HG03159 (cell line): ENCODE measurements around the gene HDDC3.
"Not testable (repeated sequence)": the region's sequence is repeated elsewhere in the genome, so short reads cannot be mapped to it uniquely, and the experiment has no call there.

ENCODE experiments used
- ATAC-seq: cut with Tn5 transposase; IDR thresholded peaks from one replicate; pipeline ENCODE4 v1.9.1; 2021; ENCODE audit warnings: mild to moderate bottlenecking, moderate library complexity; ENCODE audit not compliant: unreplicated experiment

Gene HDDC3

DNA sequence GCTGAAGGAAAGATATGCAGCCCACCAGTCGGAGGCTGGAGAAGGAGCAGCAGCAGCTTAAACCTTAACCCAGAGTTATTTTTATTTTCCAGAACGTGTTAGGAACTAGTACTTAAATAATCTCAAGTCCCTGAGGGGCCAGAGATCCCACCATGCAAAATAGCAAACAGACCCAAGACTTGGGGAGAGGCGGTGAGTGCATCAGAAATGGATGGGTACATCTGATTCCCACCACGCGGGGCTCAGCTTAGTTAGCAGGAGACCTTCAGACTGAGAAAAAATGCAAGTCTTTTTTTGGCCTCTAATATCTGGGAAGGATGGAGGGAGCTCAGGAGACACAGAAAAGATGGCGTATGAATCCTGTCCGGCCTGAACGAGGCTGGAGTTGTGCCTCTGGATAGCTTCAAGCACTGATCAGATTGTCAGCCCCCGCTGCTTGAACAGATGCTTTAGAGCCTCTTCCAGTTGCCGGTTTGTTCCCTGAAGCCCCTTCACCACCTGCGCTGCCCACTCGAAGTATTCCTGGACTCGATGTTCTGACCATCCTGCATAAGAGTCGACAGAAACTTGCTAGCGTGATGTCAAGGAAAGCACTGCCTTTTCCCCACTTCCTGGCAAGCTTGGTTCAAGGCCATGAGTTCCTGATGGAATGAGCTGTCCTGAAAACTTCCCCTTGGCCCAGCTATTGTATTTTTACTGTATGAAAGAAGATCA is 1.3 kb downstream of the HDDC3 start:
- no peak for ATAC-seq

DNA sequence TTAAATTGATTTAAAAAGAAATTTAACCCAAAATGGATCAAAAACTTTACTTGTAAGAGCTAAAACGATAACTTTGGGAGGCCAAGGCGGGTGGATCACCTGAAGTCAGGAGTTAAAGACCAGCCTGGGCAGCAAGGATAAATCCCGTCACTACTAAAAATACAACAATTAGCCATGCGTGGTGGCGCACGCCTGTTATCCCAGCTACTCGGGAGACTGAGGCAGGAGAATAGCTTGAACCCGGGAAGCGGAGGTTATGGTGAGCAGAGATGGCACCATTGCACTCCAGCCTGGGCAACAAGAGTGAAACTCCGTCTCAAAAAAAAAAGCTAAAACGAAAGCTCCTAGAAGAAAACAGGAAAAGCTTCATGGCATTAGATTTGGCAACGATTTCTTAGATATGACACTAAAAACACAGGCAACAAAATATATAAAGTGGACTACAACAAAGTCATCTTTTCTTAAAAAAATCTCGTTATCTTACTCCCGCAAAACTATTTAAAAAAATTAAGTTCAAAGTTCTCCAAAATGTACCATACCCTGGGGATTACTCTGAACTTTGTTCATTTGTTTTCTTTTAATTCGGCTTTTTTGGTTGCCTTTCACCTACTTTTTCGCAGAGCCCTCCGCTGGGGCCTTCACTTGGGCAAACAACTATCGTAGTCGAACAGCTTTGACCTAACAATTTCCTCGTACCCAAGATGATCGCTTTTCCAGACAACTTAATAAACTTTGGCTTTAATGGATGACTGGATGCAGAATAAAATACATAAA is 2.9 kb downstream of the HDDC3 start:
- peak; percentile 3 for ATAC-seq

DNA sequence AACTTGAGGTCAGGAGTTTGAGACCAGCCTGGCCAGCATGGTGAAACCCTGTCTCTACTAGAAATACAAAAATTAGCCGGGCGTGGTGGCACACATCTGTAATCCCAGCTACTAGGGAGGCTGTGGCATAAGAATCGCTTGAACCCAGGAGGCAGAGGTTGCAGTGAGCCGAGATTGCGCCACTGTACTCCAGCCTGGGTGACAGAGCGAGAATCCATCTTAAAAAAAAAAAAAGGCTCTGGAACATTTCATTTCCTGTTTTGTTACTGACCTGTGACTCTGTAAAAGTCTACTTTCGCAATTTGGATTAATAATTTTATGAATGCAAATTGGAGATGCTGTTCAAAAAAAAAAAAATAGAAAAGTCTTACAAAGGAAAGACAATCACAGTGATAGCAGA is 4.2 kb downstream of the HDDC3 start:
- not testable (repeated sequence) for ATAC-seq

DNA sequence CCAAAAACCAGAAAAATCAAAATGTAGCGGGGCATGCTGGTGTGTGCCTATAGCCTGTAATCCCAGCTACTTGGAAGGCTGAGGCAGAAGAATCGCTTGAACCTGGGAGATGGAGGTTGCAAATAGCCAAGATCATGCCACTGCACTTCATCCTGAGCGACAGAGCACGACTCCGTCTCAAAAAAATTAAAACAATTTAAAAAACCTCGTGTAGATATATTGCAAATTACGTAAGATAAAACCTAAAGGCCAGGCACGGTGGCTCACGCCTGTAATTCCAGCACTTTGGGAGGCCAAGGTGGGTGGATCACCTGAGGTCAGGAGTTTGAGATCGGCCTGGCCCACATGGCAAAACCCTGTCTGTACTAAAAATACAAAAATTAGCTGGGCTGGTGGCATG is 5.6 kb downstream of the HDDC3 start:
- ATAC-seq, result not testable (repeated sequence)

DNA sequence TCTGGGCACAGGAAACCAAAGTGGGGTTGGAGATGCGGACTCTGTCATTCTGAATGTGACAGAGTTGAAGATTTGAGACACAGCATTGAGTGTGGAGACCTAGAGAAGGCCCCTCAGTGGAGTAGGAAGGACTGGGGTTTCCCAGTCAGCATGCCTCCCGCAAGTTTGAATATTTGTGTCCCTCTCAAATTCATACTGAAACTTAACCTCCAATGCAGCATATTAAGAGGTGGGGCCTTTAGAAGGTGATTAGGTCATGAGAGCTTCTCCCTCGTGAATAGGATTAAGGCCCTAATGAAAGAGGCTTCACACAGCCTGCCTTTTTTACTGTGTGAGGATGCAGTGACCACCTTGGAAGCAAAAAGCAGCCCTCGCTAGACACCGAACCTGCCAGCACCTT is 8.0 kb downstream of the HDDC3 start:
- peak; percentile 39 for ATAC-seq

DNA sequence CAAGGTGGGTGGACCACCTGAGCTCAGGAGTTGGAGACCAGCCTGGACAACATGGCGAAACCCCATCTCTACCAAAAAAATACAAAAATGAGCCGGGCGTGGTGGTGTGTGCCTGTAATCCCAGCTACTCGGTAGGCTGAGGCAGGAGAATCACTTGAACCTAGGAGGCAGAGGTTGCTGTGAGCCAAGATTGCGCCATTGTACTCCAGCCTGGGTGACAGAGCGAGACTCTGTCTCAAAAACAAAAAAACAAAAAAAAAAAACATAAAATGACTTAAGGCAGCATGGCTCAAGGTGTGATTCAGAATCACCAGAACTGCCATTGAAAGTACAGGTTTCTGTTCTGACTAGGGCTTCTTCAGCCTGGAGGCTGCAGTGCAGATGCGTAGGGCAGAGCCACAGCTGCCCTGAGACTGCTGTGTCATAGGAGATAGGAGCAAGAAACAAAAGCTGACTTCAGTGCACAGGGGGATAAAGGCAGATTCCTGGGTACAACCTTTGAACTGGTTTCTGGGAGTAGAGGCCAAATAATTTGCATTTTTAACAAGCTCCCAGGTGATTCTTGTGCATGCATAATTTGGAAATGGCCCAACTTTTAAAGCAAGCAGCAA is 9.5 kb downstream of the HDDC3 start:
- ATAC-seq, result peak; percentile 85

DNA sequence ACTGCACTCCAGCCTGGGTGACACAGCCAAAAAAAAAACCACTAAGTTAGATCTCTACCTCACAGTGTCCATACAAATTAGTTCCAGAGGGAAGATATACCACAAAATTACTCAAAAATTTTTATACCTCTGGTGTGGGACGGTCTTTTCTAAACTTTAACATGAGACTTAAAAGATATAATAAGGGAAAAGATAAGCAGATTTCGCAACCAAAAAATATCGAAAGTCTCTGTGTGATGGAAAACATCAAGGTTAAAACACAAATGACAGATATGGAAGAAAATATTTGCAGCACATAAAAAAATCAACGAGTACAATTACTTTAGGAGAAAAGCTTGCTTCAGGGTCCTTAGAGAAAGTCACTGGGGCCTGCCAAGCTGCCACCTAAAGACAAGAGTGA is 10.5 kb downstream of the HDDC3 start:
- ATAC-seq, result no peak

DNA sequence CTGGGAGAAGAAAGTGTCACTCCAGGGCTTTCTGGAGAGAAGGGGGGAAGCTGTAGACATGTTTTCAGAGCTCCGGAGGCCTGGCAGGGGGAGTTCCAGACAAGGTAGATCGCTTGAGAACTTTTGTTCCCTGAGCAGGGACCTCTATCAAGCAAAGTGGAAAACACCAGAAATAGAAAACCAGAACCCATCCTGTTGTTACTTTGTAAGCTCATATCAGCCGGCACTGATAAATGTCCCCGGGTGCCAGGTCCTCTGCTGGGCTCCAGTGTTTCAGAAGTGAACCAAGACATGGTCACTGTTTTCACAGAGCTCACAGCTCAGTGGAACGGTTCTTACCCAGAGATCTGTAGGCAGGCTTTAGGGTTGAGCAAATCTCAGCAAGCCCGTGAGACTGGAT is 13.5 kb downstream of the HDDC3 start:
- no peak for ATAC-seq

DNA sequence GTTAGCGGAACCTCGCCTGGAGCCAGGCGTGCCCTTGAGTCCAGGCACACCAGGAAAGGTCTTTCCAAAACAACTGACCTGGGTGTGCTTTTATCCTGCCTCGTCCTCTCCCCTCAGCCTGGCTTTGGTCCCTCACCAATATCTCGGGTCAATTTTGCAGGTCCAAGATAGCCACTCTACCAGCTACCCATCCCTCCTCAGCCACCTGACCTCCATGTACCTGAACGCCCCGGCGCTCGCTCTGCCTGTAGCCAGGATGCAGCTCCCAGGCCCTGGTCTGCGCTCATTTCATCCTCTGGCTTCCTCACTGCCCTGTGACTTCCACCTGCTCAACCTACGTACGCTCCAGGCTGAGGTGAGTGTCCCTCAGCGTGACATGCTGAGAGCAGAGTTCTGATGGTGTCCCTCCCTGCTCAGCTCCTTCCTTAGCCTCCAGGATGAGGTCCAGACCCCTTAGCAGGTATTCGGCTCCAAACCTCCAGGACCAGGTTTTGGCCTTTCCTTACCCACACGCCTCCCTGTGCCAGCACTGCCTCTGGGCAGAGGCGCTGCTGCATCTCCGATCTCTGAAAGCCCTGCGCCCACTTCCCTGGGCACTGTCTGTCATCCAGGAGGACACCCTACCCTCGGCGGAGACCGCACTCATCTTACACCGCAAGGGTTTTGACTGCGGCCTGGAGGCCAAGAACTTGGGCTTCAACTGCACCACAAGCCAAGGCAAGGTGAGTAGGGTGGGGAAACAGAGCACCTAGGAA is 14.1 kb downstream of the HDDC3 start:
- ATAC-seq, result no peak

DNA sequence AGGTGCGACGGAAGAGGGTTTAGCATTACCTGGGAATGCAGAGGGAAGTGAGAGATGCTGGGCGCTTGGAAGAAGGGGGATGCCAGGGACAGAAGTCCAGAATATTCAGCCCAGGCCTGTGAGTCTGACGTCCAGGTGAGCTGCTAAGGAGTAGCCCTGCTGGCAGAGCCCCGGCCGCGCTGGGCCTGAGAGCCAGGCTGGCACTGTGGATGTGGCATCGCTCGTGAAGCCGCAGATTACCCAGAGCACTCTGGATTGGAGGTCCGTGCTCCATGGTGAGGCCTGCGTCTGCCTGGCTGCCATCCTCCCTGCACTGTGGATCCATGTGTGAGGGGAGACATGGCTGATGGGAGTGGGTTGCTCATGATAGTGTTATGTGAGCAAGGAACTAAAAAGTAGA is 14.8 kb downstream of the HDDC3 start:
- ATAC-seq, result no peak

DNA sequence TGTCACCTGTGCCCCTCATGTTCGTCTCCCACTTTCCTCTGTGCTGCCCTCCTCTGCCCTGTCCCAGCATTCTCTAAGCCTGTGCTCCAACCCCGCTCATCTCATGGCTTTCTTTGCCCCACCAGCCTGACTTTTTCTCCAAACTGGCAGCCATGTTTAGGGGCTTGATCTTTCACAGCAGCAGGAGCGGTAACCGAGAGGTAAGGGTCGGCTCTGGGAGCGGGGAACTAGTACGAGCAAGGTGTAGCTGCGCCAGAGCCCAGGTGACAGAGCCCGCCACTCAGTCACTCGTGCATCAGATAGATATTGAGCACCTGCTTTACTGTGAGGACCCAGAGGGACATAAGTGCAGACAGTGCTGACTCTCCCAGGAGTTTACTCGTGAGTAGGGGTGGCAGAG is 15.9 kb downstream of the HDDC3 start:
- no peak for ATAC-seq

DNA sequence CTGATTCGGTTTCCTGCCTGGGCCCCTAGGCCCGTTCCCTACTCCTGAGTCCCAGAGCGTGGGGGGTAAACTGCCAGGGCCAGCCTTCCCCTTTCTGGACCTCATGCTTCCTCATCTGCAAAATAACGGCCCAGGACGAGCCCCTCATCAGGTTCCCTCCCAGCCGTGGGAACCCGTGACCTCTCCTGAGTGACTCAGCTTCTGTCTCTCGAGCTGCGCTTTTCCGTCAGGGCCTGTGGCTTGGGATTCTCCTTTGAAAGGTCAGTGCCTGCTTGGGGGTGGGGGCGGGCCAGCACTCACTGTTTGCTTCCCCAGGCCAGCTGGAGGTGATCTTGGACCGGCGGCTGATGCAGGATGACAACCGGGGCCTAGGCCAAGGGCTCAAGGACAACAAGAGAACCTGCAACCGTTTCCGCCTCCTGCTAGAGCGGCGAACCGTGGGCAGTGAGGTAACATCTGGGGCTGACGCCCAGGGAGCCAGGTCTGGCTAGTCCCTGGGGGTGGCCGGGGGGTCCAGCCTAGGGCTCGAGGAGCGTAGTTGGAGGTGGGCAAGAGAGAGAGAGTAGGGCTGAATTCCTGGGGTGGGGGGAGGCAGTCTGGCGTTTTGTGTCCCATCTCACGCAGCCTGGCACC is 16.4 kb downstream of the HDDC3 start:
- ATAC-seq, result no peak

DNA sequence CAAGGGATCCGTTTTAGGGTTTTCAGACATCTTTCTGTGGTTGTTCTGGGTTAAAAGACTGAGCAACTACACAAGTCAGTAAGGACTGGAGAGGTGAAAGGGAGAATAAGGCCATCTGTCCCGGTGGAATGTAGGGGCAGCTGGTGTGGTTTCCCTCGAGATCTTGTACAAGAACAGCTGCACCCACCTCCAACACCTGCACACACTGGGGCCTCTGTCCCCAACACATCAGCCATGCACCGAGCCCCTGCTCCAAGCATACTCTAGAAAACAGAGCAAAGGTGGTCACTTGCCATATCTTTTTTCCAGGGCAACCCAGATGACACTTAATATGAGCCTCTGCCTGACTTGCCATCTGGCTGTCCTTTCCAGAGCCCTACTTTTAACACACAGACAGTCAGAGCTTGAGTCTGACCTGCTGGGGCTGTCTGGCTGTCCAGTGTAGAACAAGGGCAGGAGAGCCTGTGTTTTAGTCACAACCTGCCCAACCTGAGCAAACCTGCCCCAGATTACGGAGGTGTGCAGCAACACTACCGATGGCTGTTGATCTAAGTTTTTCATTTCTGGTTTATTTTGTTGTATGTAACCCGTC is 17.0 kb downstream of the HDDC3 start:
- ATAC-seq, result no peak

DNA sequence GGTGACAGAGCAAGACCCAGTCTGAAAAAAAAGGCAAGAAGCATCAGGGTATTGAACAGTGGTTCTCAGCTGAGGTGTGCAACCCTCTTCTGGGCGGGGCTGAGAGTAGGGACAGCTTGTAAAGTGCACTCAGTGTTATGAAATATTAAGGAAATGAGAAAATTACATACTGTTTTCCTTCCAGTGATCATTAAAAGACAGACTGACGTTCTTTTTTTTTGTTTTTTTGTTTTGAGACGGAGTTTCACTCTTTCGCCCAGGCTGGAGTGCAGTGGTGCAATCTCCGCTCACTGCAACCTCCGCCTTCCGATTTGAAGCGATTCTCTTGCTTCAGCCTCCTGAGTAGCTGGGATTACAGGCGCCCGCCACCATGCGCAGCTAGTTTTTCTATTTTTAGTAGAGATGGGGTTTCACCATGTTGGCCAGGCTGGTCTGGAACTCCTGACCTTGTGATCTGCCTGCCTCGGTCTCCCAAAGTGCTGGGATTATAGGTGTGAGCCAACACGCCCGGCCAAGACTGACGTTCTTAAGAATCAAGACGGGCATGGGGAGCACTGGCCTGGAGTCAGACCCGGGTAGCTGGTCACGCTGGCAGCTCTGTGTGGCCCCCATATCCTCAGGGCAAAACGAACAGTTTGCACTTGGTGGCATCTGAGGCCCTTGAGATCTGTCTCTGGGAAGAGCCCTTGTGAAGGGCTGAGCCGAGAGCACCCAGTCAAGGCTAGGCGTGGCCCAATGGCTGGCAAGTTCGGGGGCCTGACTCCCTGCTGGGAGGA is 17.9 kb downstream of the HDDC3 start:
- ATAC-seq, result no peak

DNA sequence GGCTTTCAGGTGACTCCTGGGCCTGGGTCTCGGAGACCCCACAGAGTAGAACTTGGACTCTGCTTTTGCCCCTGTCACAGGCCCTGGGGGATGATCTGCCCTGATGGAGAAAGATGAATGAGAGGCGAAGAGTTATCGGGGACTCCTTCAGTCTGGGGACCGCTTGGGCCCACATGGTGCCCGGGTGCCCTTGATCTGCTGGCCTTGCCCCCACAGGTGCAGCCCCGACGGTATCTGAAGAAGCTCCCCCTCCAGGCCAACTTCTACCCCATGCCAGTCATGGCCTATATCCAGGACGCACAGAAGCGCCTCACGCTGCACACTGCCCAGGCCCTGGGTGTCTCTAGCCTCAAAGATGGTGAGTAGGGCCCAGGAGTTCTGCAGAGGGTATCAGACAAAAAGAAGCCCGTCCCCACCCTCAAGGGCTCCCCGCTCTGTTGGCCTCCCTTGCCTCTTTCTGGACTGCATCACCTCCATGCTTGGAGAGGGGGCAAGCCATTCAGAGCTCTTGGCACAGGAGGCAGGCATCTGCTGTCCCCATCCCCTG is 18.9 kb downstream of the HDDC3 start:
- no peak for ATAC-seq

DNA sequence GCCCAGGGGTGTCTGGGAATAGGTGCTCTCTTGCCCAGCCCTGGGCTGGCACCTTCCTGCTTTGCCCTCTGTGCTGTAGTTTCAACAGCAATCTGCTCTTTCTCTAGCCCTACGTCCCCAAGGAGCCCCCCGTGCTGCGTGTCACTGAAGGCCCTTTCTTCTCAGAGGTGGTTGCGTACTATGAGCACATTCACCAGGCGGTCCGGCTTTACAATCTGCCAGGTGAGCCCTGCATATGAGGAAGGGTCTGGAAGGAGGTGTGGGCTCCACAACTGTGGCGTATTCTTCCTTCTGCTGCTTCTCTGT is 19.6 kb downstream of the HDDC3 start:
- ATAC-seq, result no peak

DNA sequence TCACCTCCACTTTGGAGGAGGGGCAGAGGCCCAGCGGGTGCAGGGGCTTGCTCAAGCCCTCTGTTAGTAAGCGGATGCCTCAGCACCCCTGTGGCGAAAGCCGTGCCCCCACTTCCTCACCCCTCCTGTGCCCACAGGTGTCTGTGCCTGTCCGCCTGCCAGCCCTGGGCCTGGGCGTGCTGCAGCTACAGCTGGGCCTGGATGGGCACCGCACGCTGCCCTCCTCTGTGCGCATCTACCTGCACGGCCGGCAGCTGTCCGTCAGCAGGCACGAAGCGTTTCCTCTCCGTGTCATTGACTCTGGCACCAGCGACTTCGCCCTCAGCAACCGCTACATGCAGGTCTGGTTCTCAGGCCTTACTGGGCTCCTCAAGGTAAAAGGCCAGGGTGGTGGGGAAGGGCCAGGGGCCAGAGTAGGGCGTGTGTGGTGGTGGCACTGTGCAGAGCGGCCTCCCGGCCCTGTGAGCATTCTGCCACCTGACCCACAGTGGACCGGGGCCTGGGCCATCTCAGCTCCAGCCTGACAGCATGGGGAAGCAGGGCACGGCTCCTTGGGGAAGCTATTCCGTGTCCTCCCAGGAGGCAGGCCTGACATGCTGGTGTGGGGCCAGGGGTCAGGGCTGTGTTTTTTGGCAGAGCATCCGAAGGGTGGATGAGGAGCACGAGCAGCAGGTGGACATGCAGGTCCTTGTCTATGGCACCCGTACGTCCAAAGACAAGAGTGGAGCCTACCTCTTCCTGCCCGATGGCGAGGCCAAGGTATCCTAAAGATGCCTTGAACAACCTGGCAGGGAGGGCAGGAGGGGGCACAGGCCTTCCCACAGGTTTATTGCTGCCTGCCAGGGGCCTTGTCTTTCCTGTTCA is 20.2 kb downstream of the HDDC3 start:
- no peak for ATAC-seq

DNA sequence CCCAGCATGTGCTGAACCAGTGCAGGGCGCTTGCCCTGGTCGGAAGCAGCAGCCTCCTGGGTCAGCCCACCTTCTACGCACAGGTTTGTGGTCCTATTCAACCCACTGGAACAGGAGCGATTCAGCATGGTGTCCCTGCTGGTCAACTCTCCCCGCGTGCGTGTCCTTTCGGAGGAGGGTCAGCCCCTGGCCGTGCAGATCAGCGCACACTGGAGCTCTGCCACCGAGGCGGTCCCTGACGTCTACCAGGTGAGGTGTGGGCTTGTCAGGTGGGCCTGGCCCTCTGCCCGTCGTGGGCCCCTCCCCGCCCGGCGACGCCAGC is 21.1 kb downstream of the HDDC3 start:
- ATAC-seq, result no peak
